Duodenal mucosa (tissue), 2 donors: ENCODE results near the gene TOX4.
A peak's percentile ranks its signal among the peaks of the same experiment; 100 is the strongest.
"Not testable (repeated sequence)": the region's sequence is repeated elsewhere in the genome, so short reads cannot be mapped to it uniquely, and the experiment has no call there.

ENCODE experiments used
- H3K27ac ChIP-seq: one replicate; pipeline ENCODE4 v1.7.0; 2013; ENCODE audit warnings: low read depth, low read length
- H3K27me3 ChIP-seq, 2 donors: one replicate each; pipeline ENCODE4 v1.7.0; 2013; ENCODE audit warnings: low read length in 2 of 2, control low read depth in 1 of 2; ENCODE audit not compliant: insufficient read depth in 2 of 2, control insufficient read depth in 1 of 2
- H3K36me3 ChIP-seq, 2 donors: one replicate each; pipeline ENCODE4 v1.7.0; 2013; ENCODE audit warnings: low read length in 2 of 2, control low read depth in 1 of 2; ENCODE audit not compliant: insufficient read depth in 2 of 2, control insufficient read depth in 1 of 2
- H3K4me1 ChIP-seq, 2 donors: one replicate each; pipeline ENCODE4 v1.7.0; 2013; ENCODE audit warnings: low read length in 2 of 2, control low read depth in 1 of 2; ENCODE audit not compliant: insufficient read depth in 2 of 2, control insufficient read depth in 1 of 2
- H3K4me3 ChIP-seq, 2 donors: one replicate each; pipeline ENCODE4 v1.7.0; 2013; ENCODE audit warnings: low read length in 2 of 2, low read depth in 1 of 2
- H3K9ac ChIP-seq, 2 donors: one replicate each; pipeline ENCODE4 v1.7.0; 2013; ENCODE audit warnings: low read length in 2 of 2, low read depth in 1 of 2
- H3K9me3 ChIP-seq, 2 donors: one replicate each; pipeline ENCODE4 v1.7.0; 2013; ENCODE audit warnings: low read length in 2 of 2, control low read depth in 1 of 2; ENCODE audit not compliant: control insufficient read depth in 1 of 2

Gene TOX4

GRCh38 chr14:21534576-21534975 is 57.6 kb downstream of the TOX4 start:
- no peak overlapping the region for H3K4me3 ChIP-seq
- H3K9me3 ChIP-seq: no peaks in the 10 kb centered on the region
- H3K27me3 ChIP-seq: peaks cover 27 to 30% of the 10 kb centered on the region in 2 donors
- no peaks in the 10 kb centered on the region for H3K4me1 ChIP-seq
- no peak overlapping the region for H3K9ac ChIP-seq
- no peaks in the 10 kb centered on the region for H3K36me3 ChIP-seq
- no peak overlapping the region for H3K27ac ChIP-seq

GRCh38 chr14:21535545-21536417 is 58.8 kb downstream of the TOX4 start:
- no peaks in the 10 kb centered on the region for H3K9me3 ChIP-seq
- no peak overlapping the region for H3K27ac ChIP-seq
- no peaks in the 10 kb centered on the region for H3K36me3 ChIP-seq
- no peak overlapping the region for H3K9ac ChIP-seq
- peaks cover 27 to 30% of the 10 kb centered on the region in 2 donors for H3K27me3 ChIP-seq
- peak overlapping the region in 1 of 2 donors; percentile 35 for H3K4me3 ChIP-seq
- H3K4me1 ChIP-seq: no peaks in the 10 kb centered on the region

- Histone ChIP-seq H3K27me3 (peaks cover 27 to 30% of the 10 kb centered on the region in 2 donors), H3K9ac (no peak overlapping the region), H3K36me3 (no peaks in the 10 kb centered on the region), H3K4me3 (peak overlapping the region; percentile 35 to 50), H3K4me1 (no peaks in the 10 kb centered on the region), H3K9me3 (no peaks in the 10 kb centered on the region), H3K27ac (no peak overlapping the region)
These were observed 59.6 kb downstream of the TOX4 start for GRCh38 chr14:21536418-21537089.

GRCh38 chr14:21537090-21537424 is 60.1 kb downstream of the TOX4 start:
- Histone ChIP-seq H3K9ac (no peak overlapping the region), H3K27ac (no peak overlapping the region), H3K4me3 (peak overlapping the region; percentile 35 to 50), H3K36me3 (no peaks in the 10 kb centered on the region), H3K9me3 (no peaks in the 10 kb centered on the region), H3K4me1 (no peaks in the 10 kb centered on the region), H3K27me3 (peaks cover 27 to 30% of the 10 kb centered on the region in 2 donors)

GRCh38 chr14:21539189-21539940 is 62.4 kb downstream of the TOX4 start:
- no peaks in the 10 kb centered on the region for H3K9me3 ChIP-seq
- H3K27me3 ChIP-seq: peaks cover 20 to 28% of the 10 kb centered on the region in 2 donors
- no peaks in the 10 kb centered on the region for H3K4me1 ChIP-seq
- H3K4me3 ChIP-seq: no peak overlapping the region
- H3K27ac ChIP-seq: no peak overlapping the region
- H3K9ac ChIP-seq: peak overlapping the region in 1 of 2 donors; percentile 10
- H3K36me3 ChIP-seq: no peaks in the 10 kb centered on the region

GRCh38 chr14:21541413-21542074 is 64.5 kb downstream of the TOX4 start:
- Histone ChIP-seq H3K4me3 (no peak overlapping the region), H3K9me3 (no peaks in the 10 kb centered on the region), H3K27me3 (peaks cover 10 to 11% of the 10 kb centered on the region in 2 donors), H3K4me1 (no peaks in the 10 kb centered on the region), H3K36me3 (no peaks in the 10 kb centered on the region), H3K9ac (no peak overlapping the region), H3K27ac (no peak overlapping the region)

- no peaks in the 10 kb centered on the region for H3K4me1 ChIP-seq
- no peak overlapping the region for H3K27ac ChIP-seq
- no peak overlapping the region for H3K4me3 ChIP-seq
These were observed 66.5 kb downstream of the TOX4 start for GRCh38 chr14:21543521-21543960.

GRCh38 chr14:21543963-21544362 is 67.0 kb downstream of the TOX4 start:
- no peaks in the 10 kb centered on the region for H3K4me1 ChIP-seq
- no peak overlapping the region for H3K9ac ChIP-seq
- no peaks in the 10 kb centered on the region for H3K9me3 ChIP-seq
- no peak overlapping the region for H3K4me3 ChIP-seq
- H3K27ac ChIP-seq: no peak overlapping the region
- no peaks in the 10 kb centered on the region for H3K36me3 ChIP-seq
- H3K27me3 ChIP-seq: no peaks in the 10 kb centered on the region

More at GRCh38 chr14:21543521-21543960, 66.5 kb downstream of the TOX4 start:
- H3K9ac ChIP-seq: no peak overlapping the region
- no peaks in the 10 kb centered on the region for H3K9me3 ChIP-seq
- H3K36me3 ChIP-seq: no peaks in the 10 kb centered on the region
- H3K27me3 ChIP-seq: peaks cover 0 to 1% of the 10 kb centered on the region in 2 donors

- not testable (repeated sequence) for H3K27ac ChIP-seq, H3K4me3 ChIP-seq, H3K9ac ChIP-seq, H3K9me3 ChIP-seq, H3K27me3 ChIP-seq, H3K36me3 ChIP-seq, H3K4me1 ChIP-seq
These were observed 67.6 kb downstream of the TOX4 start for GRCh38 chr14:21544588-21544987.
